OCI-LY7 (cell line): ENCODE results near the gene CENPI. TPM values are rescaled to one million over a fixed set of nuclear protein-coding genes. Genes with fewer than 3 reads are reported as not detected.

Experiments used
- Bru-seq: library from RNA; stranded (reverse); fragments of 400-500 nt; gene quantifications from one replicate; lab custom pipeline; 2021; lab: Mats Ljungman, UMichigan
- BruChase-seq, 2 experiments: library from RNA; stranded (reverse); fragments of 400-500 nt; gene quantifications; one replicate each; lab custom pipeline; 2021; lab: Mats Ljungman, UMichigan
- BruUV-seq: library from RNA; stranded (reverse); fragments of 400-500 nt; replicated peaks from 2 replicates; lab custom pipeline; 2021; lab: Mats Ljungman, UMichigan
- CTCF ChIA-PET: fragments of 300-600 bp; sonication (Branson Sonifier 250); formaldehyde crosslinking; loops from one replicate; lab custom pipeline; 2022; ENCODE audit warnings: antibody characterized with exemption; ENCODE audit not compliant: unreplicated experiment; lab: Charles Lee
- POLR2A ChIA-PET: fragments of 300-600 bp; sonication (Branson Sonifier 250); formaldehyde crosslinking; loops from one replicate; lab custom pipeline; 2022; ENCODE audit warnings: antibody characterized with exemption; lab: Charles Lee
- DNase-seq: peaks from one replicate; pipeline ENCODE4 v3.0.0-alpha.2; 2015; ENCODE audit warnings: low spot score
- H2AFZ ChIP-seq: fragments of 200-600 bp; sonication (generic), shearing (Covaris generic); 2 replicates; pipeline ENCODE4 v1.6.1; 2014; ENCODE audit warnings: mild to moderate bottlenecking, antibody characterized with exemption, low read length, moderate library complexity
- H3K27ac ChIP-seq: fragments of 200-600 bp; sonication (generic); 2 replicates; pipeline ENCODE4 v1.5.1; 2014; ENCODE audit warnings: mixed run types, low read depth, mild to moderate bottlenecking, moderate library complexity, low read length, inconsistent platforms; ENCODE audit not compliant: poor library complexity, severe bottlenecking
- H3K36me3 ChIP-seq: fragments of 200-600 bp; sonication (generic); 2 replicates; pipeline ENCODE4 v1.6.1; 2014; ENCODE audit warnings: mild to moderate bottlenecking, antibody characterized with exemption, low read length, moderate library complexity, mixed read lengths; ENCODE audit not compliant: insufficient read depth
- H3K4me1 ChIP-seq: fragments of 200-600 bp; sonication (generic); 2 replicates; pipeline ENCODE4 v1.5.1; 2014; ENCODE audit warnings: mild to moderate bottlenecking, low read length; ENCODE audit not compliant: insufficient read depth, poor library complexity, severe bottlenecking
- H3K4me2 ChIP-seq: fragments of 200-600 bp; sonication (generic); 2 replicates; pipeline ENCODE4 v1.6.1; 2014; ENCODE audit warnings: mild to moderate bottlenecking, low read length
- H3K4me3 ChIP-seq: fragments of 200-600 bp; sonication (generic); 2 replicates; pipeline ENCODE4 v1.5.1; 2014; ENCODE audit warnings: mild to moderate bottlenecking, low read depth, low read length; ENCODE audit not compliant: poor library complexity, severe bottlenecking
- H3K79me2 ChIP-seq: fragments of 200-600 bp; sonication (generic); 2 replicates; pipeline ENCODE4 v1.6.1; 2016; ENCODE audit warnings: low read depth, mild to moderate bottlenecking, low read length, moderate library complexity, mixed read lengths; ENCODE audit not compliant: insufficient read depth
- H3K9me2 ChIP-seq: fragments of 200-600 bp; sonication (generic); 2 replicates; pipeline ENCODE4 v1.6.1; 2016; ENCODE audit warnings: mild to moderate bottlenecking, low read length, mixed read lengths; ENCODE audit not compliant: insufficient read depth
- H3K9me3 ChIP-seq: fragments of 200-600 bp; sonication (generic); 2 replicates; pipeline ENCODE4 v1.6.1; 2014; ENCODE audit warnings: mild to moderate bottlenecking, mixed run types, low read length, mixed read lengths
- H4K20me1 ChIP-seq: fragments of 200-600 bp; sonication (generic); 2 replicates; pipeline ENCODE4 v1.6.1; 2014; ENCODE audit warnings: mild to moderate bottlenecking, antibody characterized with exemption, low read length, moderate library complexity, mixed read lengths; ENCODE audit not compliant: insufficient read depth
- CTCF ChIP-seq: fragments of 200-600 bp; sonication (generic); conservative IDR thresholded peaks from 2 replicates; pipeline ENCODE4 v1.5.1; 2014; ENCODE audit warnings: mild to moderate bottlenecking, antibody characterized with exemption, low read length, moderate library complexity, mixed read lengths
- EZH2phosphoT487 ChIP-seq: fragments of 200-600 bp; sonication (generic); IDR thresholded peaks from 2 replicates; pipeline ENCODE4 v1.6.1; 2018; ENCODE audit warnings: low read depth, borderline replicate concordance, mild to moderate bottlenecking, mixed run types, antibody characterized with exemption, low read length, moderate library complexity, mixed read lengths
- intact Hi-C: fragments of 100-400 bp; cut with micrococcal nuclease; formaldehyde crosslinking; loops from one replicate; pipeline ENCODE4 v1.10.0; 2022; ENCODE audit not compliant: unreplicated experiment
- long read RNA-seq: library from polyadenylated mRNA; stranded (forward); transcript quantifications from one replicate; pipeline ENCODE4 v2.0.0, GENCODE V29; 2022
- total RNA-seq, 2 experiments: library from RNA; depleted of rRNA in 1 of 2; stranded (reverse); fragments of >200 nt in 1 of 2; shearing (Covaris generic) in 1 of 2; gene quantifications; 2 replicates each; pipeline ENCODE4 v1.2.3, GENCODE V29; 2014 to 2022

The CENPI gene, protein sequence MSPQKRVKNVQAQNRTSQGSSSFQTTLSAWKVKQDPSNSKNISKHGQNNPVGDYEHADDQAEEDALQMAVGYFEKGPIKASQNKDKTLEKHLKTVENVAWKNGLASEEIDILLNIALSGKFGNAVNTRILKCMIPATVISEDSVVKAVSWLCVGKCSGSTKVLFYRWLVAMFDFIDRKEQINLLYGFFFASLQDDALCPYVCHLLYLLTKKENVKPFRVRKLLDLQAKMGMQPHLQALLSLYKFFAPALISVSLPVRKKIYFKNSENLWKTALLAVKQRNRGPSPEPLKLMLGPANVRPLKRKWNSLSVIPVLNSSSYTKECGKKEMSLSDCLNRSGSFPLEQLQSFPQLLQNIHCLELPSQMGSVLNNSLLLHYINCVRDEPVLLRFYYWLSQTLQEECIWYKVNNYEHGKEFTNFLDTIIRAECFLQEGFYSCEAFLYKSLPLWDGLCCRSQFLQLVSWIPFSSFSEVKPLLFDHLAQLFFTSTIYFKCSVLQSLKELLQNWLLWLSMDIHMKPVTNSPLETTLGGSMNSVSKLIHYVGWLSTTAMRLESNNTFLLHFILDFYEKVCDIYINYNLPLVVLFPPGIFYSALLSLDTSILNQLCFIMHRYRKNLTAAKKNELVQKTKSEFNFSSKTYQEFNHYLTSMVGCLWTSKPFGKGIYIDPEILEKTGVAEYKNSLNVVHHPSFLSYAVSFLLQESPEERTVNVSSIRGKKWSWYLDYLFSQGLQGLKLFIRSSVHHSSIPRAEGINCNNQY
- total RNA-seq (2014; rRNA removed; shearing (Covaris generic)) (27.7 and 28.4 TPM in 2 replicates), total RNA-seq (2022) (45.5 and 47.4 TPM in 2 replicates), Bru-seq, nascent RNA (percentile 81 among the genes with signal in this experiment), BruChase-seq, experiment 1, labeled RNA remaining after a 6-hour chase (percentile 90 among the genes with signal in this experiment), BruChase-seq, experiment 2, labeled RNA remaining after a 2-hour chase (percentile 88 among the genes with signal in this experiment)
- long read RNA-seq, partial matches to known transcripts: 3 of 20 reads
- long read RNA-seq, other reads (novel, unspliced or antisense): 17 of 20 reads

GRCh38 chrX:101097546-101098453 is at the start of gene CENPI:
CENPI (plus strand) TSS chrX:101098204; CDS start chrX:101101071, 2,867 bp downstream.
- H3K9me2 ChIP-seq: no peaks in the 10 kb centered on the region
- no peaks in the 10 kb centered on the region for H3K9me3 ChIP-seq
- no peaks in the 10 kb centered on the region for H4K20me1 ChIP-seq
- BruUV-seq: no TSS peak
- H3K36me3 ChIP-seq: peaks cover 35% of the 10 kb centered on the region
- peak within 1 kb of the TSS; percentile 71 for H3K27ac ChIP-seq
- peak; percentile 94 for DNase-seq
- peak within 1 kb of the TSS; percentile 97 for H2AFZ ChIP-seq
- peaks cover 32% of the 10 kb centered on the region; the same call in 1 of the 2 replicates for H3K79me2 ChIP-seq
- intact Hi-C loops: loop anchor here (1.0 kb wide), 1 partner anchor 45 kb away; the partner anchor contains the start of gene TRMT2B
- H3K4me1 ChIP-seq: peaks cover 15% of the 10 kb centered on the region
- ChIA-PET POLR2A (interaction anchor here (0.6 to 1.3 kb wide), 7 partner anchors 9 to 221 kb away, joined by 3 to 7 read pairs (median 4); no protein-coding TSS in a partner anchor), CTCF (no interaction called here)
- peak within 1 kb of the TSS; percentile 98 for H3K4me3 ChIP-seq
- TF ChIP-seq CTCF (no peak), EZH2phosphoT487 (no peak)
- H3K4me2 ChIP-seq: peak within 1 kb of the TSS; percentile 81

DNA sequence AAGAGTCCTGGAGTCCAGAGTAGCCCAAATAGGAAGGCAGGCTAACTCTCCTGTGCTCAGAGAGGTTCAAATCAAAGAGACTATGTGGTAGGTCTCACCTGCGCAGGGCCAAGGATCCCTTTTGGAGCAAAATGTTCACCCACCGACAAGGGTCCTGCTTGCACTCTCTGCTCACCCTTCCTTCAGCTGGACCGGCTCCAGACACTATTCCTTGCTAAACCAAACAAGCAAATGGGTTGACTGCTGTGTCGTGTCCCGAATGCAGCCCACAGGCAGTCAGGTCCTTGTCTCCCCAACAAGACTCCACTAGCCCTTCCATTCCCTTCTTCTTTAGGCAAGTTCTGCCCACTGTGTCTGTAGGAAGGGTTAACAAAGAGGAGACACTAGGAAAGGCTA is 46.9 kb upstream of the CENPI start:
- Histone ChIP-seq H4K20me1 (no peaks in the 10 kb centered on the region), H3K36me3 (no peaks in the 10 kb centered on the region), H3K9me2 (no peaks in the 10 kb centered on the region), H3K4me3 (peak overlapping the region; percentile 89), H3K4me1 (peaks cover 5% of the 10 kb centered on the region), H3K4me2 (peak overlapping the region; percentile 69), H2AFZ (peak overlapping the region; percentile 97), H3K27ac (peak overlapping the region; percentile 68), H3K79me2 (peaks cover 6% of the 10 kb centered on the region; the same call in 1 of the 2 replicates), H3K9me3 (no peaks in the 10 kb centered on the region)
- no peak for DNase-seq
- ChIA-PET CTCF (no interaction called here), POLR2A (interaction anchor here (0.7 kb wide), 1 partner anchor 231 kb away, joined by 4 read pairs; the partner anchor contains the start of gene CSTF2)
- no peak for TF ChIP-seq EZH2phosphoT487
- TF ChIP-seq CTCF: no peak
- intact Hi-C loops: no loop called here
- no TSS peak for BruUV-seq
